Testis (tissue), 2 donors: Measurements from ENCODE around the gene HFM1.

Experiments used
- POLR2A ChIP-seq: fragments of 450-650 bp; IDR thresholded peaks from one replicate; pipeline ENCODE4 v1.6.1; 2017; ENCODE audit warnings: antibody characterized with exemption, mild to moderate bottlenecking, moderate library complexity
- TF ChIP-seq, protein P1 (sequence below), 3 experiments: fragments of 450-650 bp in 2 of 3; fragments of 200-600 bp in 1 of 3; sonication (generic) in 1 of 3; IDR thresholded peaks; one replicate each; pipeline ENCODE4 v1.5.1; 2016 to 2019; ENCODE audit warnings: antibody characterized with exemption in 3 of 3, mild to moderate bottlenecking in 2 of 3, moderate library complexity in 1 of 3

- TF ChIP-seq, protein P1, sequence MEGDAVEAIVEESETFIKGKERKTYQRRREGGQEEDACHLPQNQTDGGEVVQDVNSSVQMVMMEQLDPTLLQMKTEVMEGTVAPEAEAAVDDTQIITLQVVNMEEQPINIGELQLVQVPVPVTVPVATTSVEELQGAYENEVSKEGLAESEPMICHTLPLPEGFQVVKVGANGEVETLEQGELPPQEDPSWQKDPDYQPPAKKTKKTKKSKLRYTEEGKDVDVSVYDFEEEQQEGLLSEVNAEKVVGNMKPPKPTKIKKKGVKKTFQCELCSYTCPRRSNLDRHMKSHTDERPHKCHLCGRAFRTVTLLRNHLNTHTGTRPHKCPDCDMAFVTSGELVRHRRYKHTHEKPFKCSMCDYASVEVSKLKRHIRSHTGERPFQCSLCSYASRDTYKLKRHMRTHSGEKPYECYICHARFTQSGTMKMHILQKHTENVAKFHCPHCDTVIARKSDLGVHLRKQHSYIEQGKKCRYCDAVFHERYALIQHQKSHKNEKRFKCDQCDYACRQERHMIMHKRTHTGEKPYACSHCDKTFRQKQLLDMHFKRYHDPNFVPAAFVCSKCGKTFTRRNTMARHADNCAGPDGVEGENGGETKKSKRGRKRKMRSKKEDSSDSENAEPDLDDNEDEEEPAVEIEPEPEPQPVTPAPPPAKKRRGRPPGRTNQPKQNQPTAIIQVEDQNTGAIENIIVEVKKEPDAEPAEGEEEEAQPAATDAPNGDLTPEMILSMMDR (IDR thresholded peaks at IDR 0.05): no peak
- TF ChIP-seq POLR2A: no peak
These were observed 130.8 kb downstream of the HFM1 start for GRCh38 chr1:91273875-91274274.
